ENCODE data around the gene PIP4P1. TPM values are rescaled to one million over a fixed set of nuclear protein-coding genes. Genes with fewer than 3 reads are reported as not detected.

Gene PIP4P1
- total RNA-seq, 1 donor from 2014 or later: 33.7 TPM

DNA sequence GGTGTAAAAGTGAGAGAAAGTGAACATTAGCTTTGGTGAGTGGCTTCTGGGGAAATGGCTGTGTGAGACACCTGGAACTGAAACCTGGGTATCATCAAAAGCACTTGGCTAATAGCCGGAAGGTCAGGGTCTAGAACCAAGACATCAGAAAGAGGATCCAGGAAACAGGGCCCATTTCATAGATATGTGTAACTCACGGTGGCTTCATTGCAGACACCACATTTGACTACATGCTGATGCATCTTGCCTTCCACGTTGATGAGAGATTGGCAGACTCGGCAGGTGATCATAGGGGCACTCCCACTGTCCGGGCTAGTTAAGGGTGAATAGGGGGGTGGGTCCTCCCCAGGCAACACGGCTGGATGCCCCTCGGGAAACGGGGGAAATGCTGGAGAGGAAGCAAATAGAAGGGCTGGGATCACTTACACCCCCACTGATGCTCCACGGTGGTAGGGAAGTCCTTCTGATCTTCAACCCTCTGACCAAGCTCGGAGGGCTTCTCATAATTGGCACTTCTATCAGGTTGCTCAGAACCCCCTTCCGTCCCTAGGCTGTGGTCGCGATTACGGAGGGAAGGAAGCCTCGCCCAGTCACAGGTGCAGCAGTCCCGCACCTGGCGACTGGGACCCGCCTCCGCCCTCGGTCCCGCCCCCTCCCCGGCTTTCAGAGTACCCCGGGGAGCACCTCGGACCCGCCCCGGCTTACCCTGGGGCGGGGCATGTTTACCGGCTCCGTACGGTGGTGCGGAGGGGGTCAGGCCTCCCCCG, 593 bp downstream of the PIP4P1 start:
- Mint-ChIP-seq H3K36me3 (peaks cover 6% of the 10 kb centered on the region), H3K4me1 (peaks cover 16% of the 10 kb centered on the region), H3K9me3 (no peaks in the 10 kb centered on the region), H3K4me3 (peak overlapping the region; percentile 70), H3K27me3 (ENCODE audit: low read depth) (peaks cover 4% of the 10 kb centered on the region), H3K27ac (peak overlapping the region; percentile 93)
- peak in 1 of 2 experiments; percentile 43 for DNase-seq (ENCODE audit: low spot score in 2 of 2, unreplicated experiment in 2 of 2)
- TF ChIP-seq, protein P1, sequence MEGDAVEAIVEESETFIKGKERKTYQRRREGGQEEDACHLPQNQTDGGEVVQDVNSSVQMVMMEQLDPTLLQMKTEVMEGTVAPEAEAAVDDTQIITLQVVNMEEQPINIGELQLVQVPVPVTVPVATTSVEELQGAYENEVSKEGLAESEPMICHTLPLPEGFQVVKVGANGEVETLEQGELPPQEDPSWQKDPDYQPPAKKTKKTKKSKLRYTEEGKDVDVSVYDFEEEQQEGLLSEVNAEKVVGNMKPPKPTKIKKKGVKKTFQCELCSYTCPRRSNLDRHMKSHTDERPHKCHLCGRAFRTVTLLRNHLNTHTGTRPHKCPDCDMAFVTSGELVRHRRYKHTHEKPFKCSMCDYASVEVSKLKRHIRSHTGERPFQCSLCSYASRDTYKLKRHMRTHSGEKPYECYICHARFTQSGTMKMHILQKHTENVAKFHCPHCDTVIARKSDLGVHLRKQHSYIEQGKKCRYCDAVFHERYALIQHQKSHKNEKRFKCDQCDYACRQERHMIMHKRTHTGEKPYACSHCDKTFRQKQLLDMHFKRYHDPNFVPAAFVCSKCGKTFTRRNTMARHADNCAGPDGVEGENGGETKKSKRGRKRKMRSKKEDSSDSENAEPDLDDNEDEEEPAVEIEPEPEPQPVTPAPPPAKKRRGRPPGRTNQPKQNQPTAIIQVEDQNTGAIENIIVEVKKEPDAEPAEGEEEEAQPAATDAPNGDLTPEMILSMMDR (IDR thresholded peaks at IDR 0.05; ENCODE audit: unreplicated experiment): no peak

DNA sequence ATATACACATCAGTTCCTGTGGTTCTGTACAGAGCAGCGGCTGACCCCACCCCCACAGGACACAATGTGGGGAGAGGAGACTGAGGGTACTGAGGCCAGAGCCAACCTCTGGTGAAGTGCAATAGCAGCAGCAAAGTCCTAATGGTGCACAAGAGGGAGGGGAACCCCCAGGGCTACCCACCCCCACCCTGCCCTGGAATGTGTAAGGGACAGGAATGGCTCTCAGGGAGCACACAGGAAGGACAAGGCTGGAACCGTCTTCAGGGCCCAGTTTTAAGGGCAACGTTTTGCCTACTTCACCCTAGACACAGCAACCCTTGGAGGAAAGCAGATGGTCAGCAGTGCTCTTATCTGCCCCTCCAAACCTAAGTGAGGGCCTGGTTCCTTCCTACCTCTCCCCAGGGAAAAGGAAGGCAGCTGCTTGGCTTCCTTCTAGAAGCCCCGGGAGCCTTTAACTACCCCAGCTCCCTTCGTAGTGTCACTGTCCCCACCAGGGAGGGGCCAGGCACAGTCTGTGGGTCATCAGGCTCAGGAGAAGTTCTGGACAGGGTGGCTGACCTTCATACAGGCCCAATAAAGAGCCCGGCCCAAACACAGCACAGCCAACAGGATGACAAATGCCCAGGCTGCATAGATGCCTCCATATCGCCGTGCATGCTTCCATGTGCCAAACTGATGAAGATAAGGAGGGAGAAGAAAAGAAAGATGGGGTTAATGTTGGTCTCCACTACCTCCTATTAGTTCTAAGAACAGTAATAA, 3.0 kb downstream of the PIP4P1 start:
- H3K4me1 Mint-ChIP-seq: peaks cover 16% of the 10 kb centered on the region
- peaks cover 6% of the 10 kb centered on the region for H3K36me3 Mint-ChIP-seq
- no peak for DNase-seq (ENCODE audit: low spot score in 2 of 2, unreplicated experiment in 2 of 2)

DNA sequence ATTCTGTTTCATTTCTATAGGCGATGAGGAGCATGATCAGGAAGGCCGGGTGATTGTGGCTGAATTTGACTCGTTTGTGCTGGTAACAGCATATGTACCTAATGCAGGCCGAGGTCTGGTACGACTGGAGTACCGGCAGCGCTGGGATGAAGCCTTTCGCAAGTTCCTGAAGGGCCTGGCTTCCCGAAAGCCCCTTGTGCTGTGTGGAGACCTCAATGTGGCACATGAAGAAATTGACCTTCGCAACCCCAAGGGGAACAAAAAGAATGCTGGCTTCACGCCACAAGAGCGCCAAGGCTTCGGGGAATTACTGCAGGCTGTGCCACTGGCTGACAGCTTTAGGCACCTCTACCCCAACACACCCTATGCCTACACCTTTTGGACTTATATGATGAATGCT, 4.3 kb downstream of the PIP4P1 start:
- TF ChIP-seq, protein P1 (IDR thresholded peaks at IDR 0.05; ENCODE audit: unreplicated experiment): no peak
- Mint-ChIP-seq H3K27ac (peak overlapping the region; percentile 59), H3K4me1 (peaks cover 17% of the 10 kb centered on the region), H3K36me3 (peaks cover 7% of the 10 kb centered on the region), H3K9me3 (no peaks in the 10 kb centered on the region), H3K27me3 (ENCODE audit: low read depth) (no peaks in the 10 kb centered on the region), H3K4me3 (no peak overlapping the region)
- DNase-seq (ENCODE audit: low spot score in 2 of 2, unreplicated experiment in 2 of 2): no peak

More for the DNA sequence above, 3.0 kb downstream of the PIP4P1 start:
- no peaks in the 10 kb centered on the region for H3K27me3 Mint-ChIP-seq (ENCODE audit: low read depth)
- peak overlapping the region; percentile 59 for H3K27ac Mint-ChIP-seq
- H3K9me3 Mint-ChIP-seq: no peaks in the 10 kb centered on the region
- no peak overlapping the region for H3K4me3 Mint-ChIP-seq
- TF ChIP-seq, protein P1 (IDR thresholded peaks at IDR 0.05; ENCODE audit: unreplicated experiment): no peak

DNA sequence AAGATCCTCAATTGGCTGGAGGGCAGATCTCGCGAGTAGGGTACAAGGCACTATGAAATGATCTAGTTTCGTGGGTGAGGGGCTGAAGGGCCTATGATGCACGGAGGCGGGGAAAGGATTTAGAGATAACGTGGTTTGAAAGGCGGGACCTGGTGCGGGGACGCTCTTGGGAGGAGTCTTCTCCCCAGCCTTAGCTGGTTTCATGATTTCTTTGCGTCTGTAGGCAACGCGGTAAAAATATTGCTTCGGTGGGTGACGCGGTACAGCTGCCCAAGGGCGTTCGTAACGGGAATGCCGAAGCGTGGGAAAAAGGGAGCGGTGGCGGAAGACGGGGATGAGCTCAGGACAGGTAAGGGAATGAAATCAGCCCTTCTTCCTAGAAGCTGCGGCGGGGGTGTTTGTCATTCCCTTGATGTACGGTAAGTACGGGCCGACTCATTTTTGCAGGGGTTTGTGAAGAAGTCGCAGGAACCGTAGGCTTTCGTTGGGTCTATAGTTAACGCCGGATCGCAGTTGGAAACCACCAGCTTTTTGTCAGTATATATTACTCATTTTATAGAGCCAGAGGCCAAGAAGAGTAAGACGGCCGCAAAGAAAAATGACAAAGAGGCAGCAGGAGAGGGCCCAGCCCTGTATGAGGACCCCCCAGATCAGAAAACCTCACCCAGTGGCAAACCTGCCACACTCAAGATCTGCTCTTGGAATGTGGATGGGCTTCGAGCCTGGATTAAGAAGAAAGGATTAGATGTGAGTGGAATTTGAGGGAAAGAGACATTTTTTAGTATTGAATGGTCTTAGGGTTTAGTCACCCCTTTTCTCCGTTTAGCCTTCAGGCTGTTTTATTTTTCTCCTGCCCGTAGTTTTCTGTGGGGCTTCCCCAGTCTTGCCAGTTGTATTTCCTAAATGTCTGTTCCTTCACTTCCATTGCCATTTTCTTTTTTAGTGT, 5.6 kb downstream of the PIP4P1 start:
- no peak overlapping the region for H3K27ac Mint-ChIP-seq
- H3K9me3 Mint-ChIP-seq: no peaks in the 10 kb centered on the region
- H3K4me3 Mint-ChIP-seq: no peak overlapping the region
- H3K27me3 Mint-ChIP-seq (ENCODE audit: low read depth): no peaks in the 10 kb centered on the region
- no peak for DNase-seq (ENCODE audit: low spot score in 2 of 2, unreplicated experiment in 2 of 2)
- peaks cover 11% of the 10 kb centered on the region for H3K4me1 Mint-ChIP-seq
- TF ChIP-seq, protein P1 (IDR thresholded peaks at IDR 0.05; ENCODE audit: unreplicated experiment): no peak
- peaks cover 15% of the 10 kb centered on the region for H3K36me3 Mint-ChIP-seq

All from mesothelial cell of epicardium (in vitro differentiated cells).